ENCODE results near the gene CD59. TPM values are rescaled to one million over a fixed set of nuclear protein-coding genes. Genes with fewer than 3 reads are reported as not detected.

Gene CD59
- total RNA-seq, 1 experiment from 2014 or later: 736 TPM

DNA sequence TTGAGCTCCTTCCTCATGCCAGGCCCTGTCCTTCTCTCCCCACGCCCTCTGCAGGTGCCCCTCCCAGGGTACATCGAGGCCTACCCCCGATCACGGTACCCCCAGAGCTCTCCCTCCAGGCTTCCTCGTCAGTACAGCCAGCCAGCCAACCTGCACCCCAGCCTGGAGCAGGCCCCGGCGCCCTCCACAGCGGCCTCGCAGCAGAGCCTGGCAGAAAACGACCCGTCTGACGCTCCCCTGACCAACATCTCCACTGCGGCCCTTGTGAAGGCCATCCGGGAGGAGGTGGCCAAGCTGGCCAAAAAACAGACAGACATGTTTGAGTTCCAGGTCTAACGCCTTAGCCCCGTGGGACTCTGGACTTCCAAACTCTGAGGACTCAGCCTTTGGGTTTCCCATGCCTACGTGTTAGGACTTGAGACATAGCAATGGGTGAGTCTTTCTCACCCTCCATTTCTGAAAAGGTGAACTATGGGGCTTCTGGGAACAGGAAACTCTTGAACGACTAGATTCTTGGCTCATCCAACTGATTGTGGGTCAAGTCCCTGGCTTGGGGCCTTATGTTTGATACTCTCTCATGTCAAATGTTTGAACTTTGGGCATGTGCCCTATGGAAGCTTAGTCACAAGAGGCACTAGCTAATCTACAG is 68.3 kb downstream of the CD59 start:
- no peaks in the 10 kb centered on the region for H3K36me3 ChIP-seq (ENCODE audit: control insufficient read depth, insufficient read depth, low read length)
- no peaks in the 10 kb centered on the region for H3K4me1 ChIP-seq (ENCODE audit: control insufficient read depth, insufficient read depth, low read length)
- ATAC-seq (no peak), DNase-seq (ENCODE audit: low read depth, low spot score) (no peak)
- TF ChIP-seq TCF7L2 (IDR thresholded peaks at IDR 0.05; ENCODE audit: low read depth, low read length) (no peak), POLR2AphosphoS5 (IDR thresholded peaks at IDR 0.05; ENCODE audit: low read depth, low read length) (no peak), CTCF (IDR thresholded peaks at IDR 0.05) (no peak), REST (IDR thresholded peaks at IDR 0.05; ENCODE audit: insufficient read depth in 1 of 2, low read depth in 2 of 2, low read length in 1 of 2) (no peak), SIN3A (IDR thresholded peaks at IDR 0.05; ENCODE audit: borderline replicate concordance, insufficient read depth, low read depth, low read length) (no peak)
- in situ Hi-C loops (cut with HindIII; ENCODE audit: low pct_unique_long_range_greater_than_20kb, low sequenced_read_pairs) (no loop called here), intact Hi-C loops (cut with micrococcal nuclease; ENCODE audit: unreplicated experiment) (no loop called here)
- CTCF ChIA-PET: no interaction called here
- no peak overlapping the region for H3K27ac ChIP-seq (ENCODE audit: low read length)
- no TSS peak for BruUV-seq (replicated peaks)
- POLR2A ChIA-PET: interaction anchor here (0.5 kb wide), 1 partner anchor 774 kb away, joined by 3 read pairs; no protein-coding TSS in a partner anchor
- H3K4me3 ChIP-seq (ENCODE audit: low read depth in 2 of 2, low read length in 2 of 2): no peak overlapping the region
- no peaks in the 10 kb centered on the region for H3K27me3 ChIP-seq (ENCODE audit: control insufficient read depth, insufficient read depth, low read length)
- no peaks in the 10 kb centered on the region for H3K9me3 ChIP-seq (ENCODE audit: control insufficient read depth, insufficient read depth, low read depth, low read length)

GRCh38 chr11:33665350-33666106 is 70.7 kb downstream of the CD59 start:
- Histone ChIP-seq H3K9me3 (ENCODE audit: control insufficient read depth, insufficient read depth, low read depth, low read length) (no peaks in the 10 kb centered on the region), H3K36me3 (ENCODE audit: control insufficient read depth, insufficient read depth, low read length) (no peaks in the 10 kb centered on the region), H3K27me3 (ENCODE audit: control insufficient read depth, insufficient read depth, low read length) (no peaks in the 10 kb centered on the region), H3K4me1 (ENCODE audit: control insufficient read depth, insufficient read depth, low read length) (no peaks in the 10 kb centered on the region), H3K27ac (ENCODE audit: low read length) (no peak overlapping the region), H3K4me3 (ENCODE audit: low read depth in 2 of 2, low read length in 2 of 2) (no peak overlapping the region)
- no TSS peak for BruUV-seq (replicated peaks)
- POLR2A ChIA-PET: no interaction called here
- TF ChIP-seq SIN3A (IDR thresholded peaks at IDR 0.05; ENCODE audit: borderline replicate concordance, insufficient read depth, low read depth, low read length) (no peak), TCF7L2 (IDR thresholded peaks at IDR 0.05; ENCODE audit: low read depth, low read length) (no peak), CTCF (IDR thresholded peaks at IDR 0.05) (no peak), POLR2AphosphoS5 (IDR thresholded peaks at IDR 0.05; ENCODE audit: low read depth, low read length) (no peak), REST (IDR thresholded peaks at IDR 0.05; ENCODE audit: insufficient read depth in 1 of 2, low read depth in 2 of 2, low read length in 1 of 2) (no peak)
- CTCF ChIA-PET: no interaction called here
- DNase-seq (ENCODE audit: low read depth, low spot score) (no peak), ATAC-seq (peak; percentile 33; the same call in 1 of the 2 replicates)
- intact Hi-C loops (cut with micrococcal nuclease; ENCODE audit: unreplicated experiment) (no loop called here), in situ Hi-C loops (cut with HindIII; ENCODE audit: low pct_unique_long_range_greater_than_20kb, low sequenced_read_pairs) (no loop called here)
